Breast epithelium (tissue), 4 donors: ENCODE measurements around the gene MICA. TPM values are rescaled to one million over a fixed set of nuclear protein-coding genes. Genes with fewer than 3 reads are reported as not detected.

Experiments used
- DNase-seq, 2 donors: peaks; one replicate each; pipeline ENCODE4 v3.0.0-alpha.2; 2019; ENCODE audit warnings: low spot score in 2 of 2
- H3K27ac ChIP-seq, 2 donors: fragments of 200-600 bp; sonication (generic) in 1 of 2; one replicate each; pipeline ENCODE4 v1.5.1; 2016 to 2019; ENCODE audit warnings: mild to moderate bottlenecking in 1 of 2
- H3K27me3 ChIP-seq, 2 donors: fragments of 200-600 bp; sonication (generic) in 1 of 2; one replicate each; pipeline versions ENCODE4 v1.5.1 to v1.6.0; 2017 to 2019; ENCODE audit warnings: control low read depth in 1 of 2, mild to moderate bottlenecking in 1 of 2
- H3K36me3 ChIP-seq: fragments of 200-600 bp; one replicate; pipeline ENCODE4 v1.5.1; 2019
- H3K4me1 ChIP-seq, 2 donors: fragments of 200-600 bp; sonication (generic); one replicate each; pipeline ENCODE4 v1.5.1; 2016 to 2019; ENCODE audit warnings: control low read depth in 1 of 2
- H3K4me3 ChIP-seq, 3 donors: fragments of 200-600 bp; sonication (generic); 1 replicate in 2 of 3; 2 replicates in 1 of 3; pipeline ENCODE4 v1.5.1; 2016 to 2019; ENCODE audit warnings: mild to moderate bottlenecking in 3 of 3, moderate library complexity in 2 of 3
- H3K9me3 ChIP-seq, 2 donors: fragments of 200-600 bp; sonication (generic) in 1 of 2; one replicate each; pipeline ENCODE4 v1.5.1; 2016 to 2019; ENCODE audit warnings: control low read depth in 1 of 2
- POLR2A ChIP-seq: fragments of 450-650 bp; IDR thresholded peaks from one replicate; pipeline ENCODE4 v1.6.1; 2016; ENCODE audit warnings: antibody characterized with exemption, mild to moderate bottlenecking, moderate library complexity
- POLR2AphosphoS5 ChIP-seq, 3 donors: sonication (generic); formaldehyde crosslinking; IDR thresholded peaks; one replicate each; pipeline ENCODE4 v1.6.1; 2017; ENCODE audit warnings: antibody characterized with exemption in 3 of 3
- intact Hi-C: fragments of 100-400 bp; cut with DNase I; formaldehyde crosslinking; loops from one replicate; pipeline ENCODE4 v1.15.1; 2023; ENCODE audit warnings: low total_unique reads
- total RNA-seq, 3 donors: library from RNA; depleted of rRNA; stranded (reverse); fragments of >200 nt; gene quantifications; one replicate each; pipeline ENCODE4 v1.1.0, GENCODE V29; 2016
- TF ChIP-seq, protein P1 (sequence below), 3 donors: fragments of 450-650 bp; IDR thresholded peaks; one replicate each; pipeline ENCODE4 v1.5.1; 2016 to 2017; ENCODE audit warnings: antibody characterized with exemption in 3 of 3, mild to moderate bottlenecking in 3 of 3, moderate library complexity in 3 of 3

MICA gene
- total RNA-seq, 3 donors from 2014 or later: 14.9 to 28.1 (median 23.6) TPM

DNA sequence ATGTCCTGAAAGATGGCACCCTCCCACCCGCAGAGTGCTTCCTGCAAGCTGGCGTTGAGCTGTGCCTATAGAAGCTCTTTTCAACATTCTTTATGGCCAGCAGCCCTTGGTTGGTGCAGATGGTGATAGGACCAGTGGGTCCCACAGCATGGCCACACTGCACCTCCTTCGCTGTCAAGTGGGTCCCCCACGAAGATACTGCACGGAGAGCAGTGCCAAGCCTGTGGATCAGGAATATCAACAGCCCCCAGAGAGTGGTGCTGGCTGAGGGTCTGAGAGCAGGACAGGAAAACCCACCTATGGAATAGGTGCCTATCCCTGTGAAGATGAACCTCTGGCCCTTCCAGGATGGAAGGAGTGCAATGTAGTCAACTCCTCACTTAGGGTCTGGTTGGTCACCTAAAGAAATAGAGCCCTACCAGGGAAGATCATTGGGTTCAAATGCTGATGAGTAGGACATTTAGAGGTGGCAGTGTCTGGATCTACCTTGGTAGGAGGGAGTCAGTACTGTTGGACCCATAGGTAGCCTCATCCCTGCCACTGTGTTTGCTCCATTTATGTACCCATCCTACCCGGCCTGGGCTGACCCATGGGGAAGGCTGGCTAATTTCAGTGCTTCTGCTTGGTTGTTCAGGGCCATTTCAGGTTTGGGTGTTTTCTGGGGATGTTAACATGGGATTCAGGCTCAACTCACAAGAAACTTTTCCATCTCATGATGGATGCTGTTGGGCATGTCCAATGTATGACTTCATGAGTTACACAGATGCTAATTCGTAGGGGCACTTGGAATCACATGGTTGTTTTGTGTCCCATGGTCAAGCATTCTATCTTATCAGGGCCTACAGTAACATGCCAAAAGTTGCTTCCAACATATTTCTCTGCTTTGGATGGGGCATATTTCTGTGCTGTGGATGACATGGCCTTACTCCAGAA lies 61.1 kb downstream of the MICA start:
- DNase-seq: no peak
- TF ChIP-seq, protein P1, sequence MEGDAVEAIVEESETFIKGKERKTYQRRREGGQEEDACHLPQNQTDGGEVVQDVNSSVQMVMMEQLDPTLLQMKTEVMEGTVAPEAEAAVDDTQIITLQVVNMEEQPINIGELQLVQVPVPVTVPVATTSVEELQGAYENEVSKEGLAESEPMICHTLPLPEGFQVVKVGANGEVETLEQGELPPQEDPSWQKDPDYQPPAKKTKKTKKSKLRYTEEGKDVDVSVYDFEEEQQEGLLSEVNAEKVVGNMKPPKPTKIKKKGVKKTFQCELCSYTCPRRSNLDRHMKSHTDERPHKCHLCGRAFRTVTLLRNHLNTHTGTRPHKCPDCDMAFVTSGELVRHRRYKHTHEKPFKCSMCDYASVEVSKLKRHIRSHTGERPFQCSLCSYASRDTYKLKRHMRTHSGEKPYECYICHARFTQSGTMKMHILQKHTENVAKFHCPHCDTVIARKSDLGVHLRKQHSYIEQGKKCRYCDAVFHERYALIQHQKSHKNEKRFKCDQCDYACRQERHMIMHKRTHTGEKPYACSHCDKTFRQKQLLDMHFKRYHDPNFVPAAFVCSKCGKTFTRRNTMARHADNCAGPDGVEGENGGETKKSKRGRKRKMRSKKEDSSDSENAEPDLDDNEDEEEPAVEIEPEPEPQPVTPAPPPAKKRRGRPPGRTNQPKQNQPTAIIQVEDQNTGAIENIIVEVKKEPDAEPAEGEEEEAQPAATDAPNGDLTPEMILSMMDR (IDR thresholded peaks at IDR 0.05): no peak
- TF ChIP-seq POLR2AphosphoS5 (IDR thresholded peaks at IDR 0.05) (no peak), POLR2A (no peak)
- Histone ChIP-seq H3K27me3 (no peaks in the 10 kb centered on the region), H3K9me3 (no peaks in the 10 kb centered on the region), H3K4me1 (no peaks in the 10 kb centered on the region), H3K27ac (no peak overlapping the region), H3K4me3 (peak overlapping the region; percentile 48 to 69 (median 56)), H3K36me3 (no peaks in the 10 kb centered on the region)
- intact Hi-C loops: no loop called here

Other genes starting within 250 kb of the MICA start
- gene CCHCR1, start 245.8 kb upstream of the MICA start, total RNA-seq: 10 to 100 TPM; 10.9 to 17.1 (median 17.0) TPM
- 1 to 10 TPM; 2.3 to 8.5 (median 6.1) TPM for gene TCF19, start 245.0 kb upstream of the MICA start, total RNA-seq
- gene POU5F1, start 232.9 kb upstream of the MICA start, total RNA-seq: 1 to 10 TPM in 1 of 3 donors, under 1 TPM in 2; 0.64 to 4.5 (median 0.98) TPM
- gene HLA-C, start 131.5 kb upstream of the MICA start, total RNA-seq: 100 to 1,000 TPM; 206 to 546 (median 359) TPM
- 100 to 1,000 TPM; 532 to 813 (median 727) TPM for gene HLA-B, start 46.4 kb upstream of the MICA start, total RNA-seq
- gene MICB, start 94.5 kb downstream of the MICA start, total RNA-seq: 1 to 10 TPM; 2.9 to 4.6 (median 4.0) TPM
- not detected for gene MCCD1, start 125.4 kb downstream of the MICA start, total RNA-seq
- 100 to 1,000 TPM; 315 to 336 (median 334) TPM for gene DDX39B, start 138.4 kb downstream of the MICA start, total RNA-seq
- 1 to 10 TPM in 2 of 3 donors, under 1 TPM in 1; 0.44 to 1.8 (median 1.6) TPM for gene ATP6V1G2, start 143.0 kb downstream of the MICA start, total RNA-seq
- 10 to 100 TPM; 22.3 to 34.7 (median 26.5) TPM for gene NFKBIL1, start 144.0 kb downstream of the MICA start, total RNA-seq
- under 1 TPM in 1 of 3 donors, not detected in 2; 0.29 TPM for gene LTA, start 168.7 kb downstream of the MICA start, total RNA-seq
- under 1 TPM in 2 of 3 donors, not detected in 1; 0.33 to 0.73 TPM for gene TNF, start 172.0 kb downstream of the MICA start, total RNA-seq
- gene LTB, start 178.8 kb downstream of the MICA start, total RNA-seq: 1 to 10 TPM in 1 of 3 donors, under 1 TPM in 1, not detected in 1; 0.96 to 1.0 TPM
- 10 to 100 TPM in 1 of 3 donors, 1 to 10 TPM in 2; 8.8 to 10.7 (median 9.8) TPM for gene LST1, start 182.7 kb downstream of the MICA start, total RNA-seq
- gene NCR3, start 189.4 kb downstream of the MICA start, total RNA-seq: not detected
- gene AIF1, start 211.6 kb downstream of the MICA start, total RNA-seq: 10 to 100 TPM; 26.9 to 54.1 (median 28.2) TPM
- gene PRRC2A, start 217.1 kb downstream of the MICA start, total RNA-seq: 10 to 100 TPM; 42.7 to 57.2 (median 57.0) TPM
- 100 to 1,000 TPM; 154 to 170 (median 157) TPM for gene BAG6, start 249.1 kb downstream of the MICA start, total RNA-seq